ENCODE data around the gene RELN.

The RELN gene

GRCh38 chr7:103622274-103622673, 367.2 kb downstream of the RELN start:
- Histone ChIP-seq H3K27me3 (replicated peaks) (no peaks in the 10 kb centered on the region), H3K4me3 (ENCODE audit: low read depth, low read length) (no peak overlapping the region), H3K36me3 (replicated peaks) (no peaks in the 10 kb centered on the region), H3K27ac (no peak overlapping the region)
- no peak for TF ChIP-seq CTCF (IDR thresholded peaks at IDR 0.05; ENCODE audit: low read depth, low read length, missing control alignments)
- in situ Hi-C loops (cut with HindIII; ENCODE audit: low pct_ligation_motif_present, low sequenced_read_pairs), result no loop called here
- no peak for DNase-seq

- peak; percentile 67 for TF ChIP-seq CTCF (IDR thresholded peaks at IDR 0.05; ENCODE audit: low read depth, low read length, missing control alignments)
- peak; percentile 10 for DNase-seq
- H3K27me3 ChIP-seq (replicated peaks), result no peaks in the 10 kb centered on the region
- no peaks in the 10 kb centered on the region for H3K36me3 ChIP-seq (replicated peaks)
- no peak overlapping the region for H3K27ac ChIP-seq
- no peak overlapping the region for H3K4me3 ChIP-seq (ENCODE audit: low read depth, low read length)
- in situ Hi-C loops (cut with HindIII; ENCODE audit: low pct_ligation_motif_present, low sequenced_read_pairs), result no loop called here
These were observed 375.5 kb downstream of the RELN start for GRCh38 chr7:103613655-103614642.

- DNase-seq, result no peak
- no peak overlapping the region for H3K27ac ChIP-seq
- no peaks in the 10 kb centered on the region for H3K27me3 ChIP-seq (replicated peaks)
- in situ Hi-C loops (cut with HindIII; ENCODE audit: low pct_ligation_motif_present, low sequenced_read_pairs), result no loop called here
- H3K36me3 ChIP-seq (replicated peaks), result no peaks in the 10 kb centered on the region
- H3K4me3 ChIP-seq (ENCODE audit: low read depth, low read length), result no peak overlapping the region
- TF ChIP-seq CTCF (IDR thresholded peaks at IDR 0.05; ENCODE audit: low read depth, low read length, missing control alignments), result no peak
These were observed 379.7 kb downstream of the RELN start for GRCh38 chr7:103609778-103610177.

GRCh38 chr7:103605640-103606039, 383.8 kb downstream of the RELN start:
- TF ChIP-seq CTCF (IDR thresholded peaks at IDR 0.05; ENCODE audit: low read depth, low read length, missing control alignments), result no peak
- H3K27me3 ChIP-seq (replicated peaks), result no peaks in the 10 kb centered on the region
- in situ Hi-C loops (cut with HindIII; ENCODE audit: low pct_ligation_motif_present, low sequenced_read_pairs), result no loop called here

DNA sequence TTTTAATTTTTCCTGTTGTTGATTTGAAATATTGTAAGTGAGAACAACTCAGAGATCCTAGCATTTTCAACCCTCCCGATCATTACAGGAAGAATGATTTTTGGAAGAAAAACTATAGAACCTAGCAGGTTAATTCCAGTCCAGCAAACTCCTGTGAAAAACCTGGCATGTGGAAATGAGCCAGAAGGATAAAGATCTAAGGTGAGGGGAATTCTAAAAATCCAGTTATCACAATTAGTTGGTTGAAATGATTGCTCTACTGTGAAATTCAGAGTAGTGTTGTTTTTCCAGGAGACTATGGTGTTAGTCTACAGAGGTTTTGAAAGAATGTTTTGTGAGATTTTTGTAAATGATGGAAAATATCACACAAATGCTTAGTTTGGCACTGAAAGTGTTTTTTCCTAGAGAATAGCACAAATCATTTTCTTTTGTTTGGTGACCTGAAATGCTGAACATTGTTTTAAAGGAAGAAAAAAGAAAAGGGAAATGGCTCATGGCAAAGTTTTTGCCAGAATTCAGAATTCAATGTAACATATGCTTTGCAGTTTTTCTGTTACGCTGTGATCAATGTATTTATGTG, 391.0 kb downstream of the RELN start:
- Histone ChIP-seq H3K27ac (no peak overlapping the region), H3K36me3 (replicated peaks) (no peaks in the 10 kb centered on the region), H3K4me3 (ENCODE audit: low read depth, low read length) (no peak overlapping the region), H3K27me3 (replicated peaks) (no peaks in the 10 kb centered on the region)
- in situ Hi-C loops (cut with HindIII; ENCODE audit: low pct_ligation_motif_present, low sequenced_read_pairs), result no loop called here
- no peak for DNase-seq
- TF ChIP-seq CTCF (IDR thresholded peaks at IDR 0.05; ENCODE audit: low read depth, low read length, missing control alignments), result no peak

More at GRCh38 chr7:103605640-103606039, 383.8 kb downstream of the RELN start:
- no peak overlapping the region for H3K4me3 ChIP-seq (ENCODE audit: low read depth, low read length)
- DNase-seq, result no peak
- no peaks in the 10 kb centered on the region for H3K36me3 ChIP-seq (replicated peaks)
- H3K27ac ChIP-seq, result no peak overlapping the region
